BJ (cell line): ENCODE results near the gene HMCN1. TPM values are rescaled to one million over a fixed set of nuclear protein-coding genes. Genes with fewer than 3 reads are reported as not detected.

ENCODE experiments used
- CTCF ChIA-PET: fragments of 350-600 bp; formaldehyde crosslinking; extraction: SDS; loops from one replicate; lab custom pipeline; 2021; ENCODE audit warnings: antibody characterized with exemption, inconsistent platforms; lab: Yijun Ruan, JAX
- POLR2A ChIA-PET: fragments of 300-600 bp; sonication (Branson Sonifier 250); formaldehyde crosslinking; extraction: SDS; loops from one replicate; lab custom pipeline; 2021; ENCODE audit warnings: antibody characterized with exemption; lab: Charles Lee
- DNase-seq: peaks from one replicate; pipeline ENCODE4 v3.0.0-alpha.2; 2011; ENCODE audit warnings: low read depth
- H3K27me3 ChIP-seq: 2 replicates; pipeline ENCODE4 v1.6.0; 2011; ENCODE audit warnings: low read length; ENCODE audit not compliant: control insufficient read depth, insufficient read depth
- H3K36me3 ChIP-seq: 2 replicates; pipeline ENCODE4 v1.5.1; 2011; ENCODE audit warnings: low read length; ENCODE audit not compliant: control insufficient read depth, insufficient read depth
- H3K4me3 ChIP-seq: 2 replicates; pipeline ENCODE4 v1.5.1; 2011; ENCODE audit warnings: low read depth, mild to moderate bottlenecking, control low read depth, low read length
- polyA plus RNA-seq: library from polyadenylated mRNA; depleted of rRNA; stranded (reverse); fragments of >200 nt; gene quantifications from 2 replicates; pipeline ENCODE4 v1.2.3, GENCODE V29; 2011
- TF ChIP-seq, protein P1 (sequence below): IDR thresholded peaks from 2 replicates; pipeline ENCODE4 v1.5.1; 2011; ENCODE audit warnings: low read depth, mild to moderate bottlenecking, control low read depth, inconsistent platforms, low read length, moderate library complexity; ENCODE audit not compliant: insufficient read depth

The HMCN1 gene
- polyA plus RNA-seq, 1 experiment, result 13.3 TPM

DNA sequence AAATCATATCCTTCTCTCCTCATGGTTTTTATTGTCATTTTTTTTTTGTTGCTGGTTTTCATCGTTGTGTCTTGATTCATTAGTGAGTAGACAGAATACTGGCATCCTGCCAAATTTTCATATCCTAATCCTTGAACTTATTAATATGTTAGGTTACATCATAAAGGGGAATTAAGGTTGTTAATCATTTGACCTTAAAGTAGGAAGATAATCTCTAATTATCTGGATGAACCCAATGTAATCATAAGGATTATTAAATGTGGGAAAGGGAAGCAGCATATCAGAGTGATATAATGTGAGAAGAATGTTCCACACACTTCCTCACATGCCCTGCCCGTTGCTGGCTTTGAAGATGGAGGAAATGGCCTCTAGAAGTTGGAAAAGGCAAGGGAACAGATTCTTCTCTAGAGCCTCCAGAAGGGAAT, 299.7 kb downstream of the HMCN1 start:
- TF ChIP-seq, protein P1, sequence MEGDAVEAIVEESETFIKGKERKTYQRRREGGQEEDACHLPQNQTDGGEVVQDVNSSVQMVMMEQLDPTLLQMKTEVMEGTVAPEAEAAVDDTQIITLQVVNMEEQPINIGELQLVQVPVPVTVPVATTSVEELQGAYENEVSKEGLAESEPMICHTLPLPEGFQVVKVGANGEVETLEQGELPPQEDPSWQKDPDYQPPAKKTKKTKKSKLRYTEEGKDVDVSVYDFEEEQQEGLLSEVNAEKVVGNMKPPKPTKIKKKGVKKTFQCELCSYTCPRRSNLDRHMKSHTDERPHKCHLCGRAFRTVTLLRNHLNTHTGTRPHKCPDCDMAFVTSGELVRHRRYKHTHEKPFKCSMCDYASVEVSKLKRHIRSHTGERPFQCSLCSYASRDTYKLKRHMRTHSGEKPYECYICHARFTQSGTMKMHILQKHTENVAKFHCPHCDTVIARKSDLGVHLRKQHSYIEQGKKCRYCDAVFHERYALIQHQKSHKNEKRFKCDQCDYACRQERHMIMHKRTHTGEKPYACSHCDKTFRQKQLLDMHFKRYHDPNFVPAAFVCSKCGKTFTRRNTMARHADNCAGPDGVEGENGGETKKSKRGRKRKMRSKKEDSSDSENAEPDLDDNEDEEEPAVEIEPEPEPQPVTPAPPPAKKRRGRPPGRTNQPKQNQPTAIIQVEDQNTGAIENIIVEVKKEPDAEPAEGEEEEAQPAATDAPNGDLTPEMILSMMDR, result no peak
- DNase-seq, result no peak
- ChIA-PET CTCF (interaction anchor here (0.7 kb wide), 1 partner anchor 406 kb away, joined by 4 read pairs; no protein-coding TSS in a partner anchor), POLR2A (no interaction called here)
- no peak overlapping the region for H3K4me3 ChIP-seq
- H3K27me3 ChIP-seq, result no peaks in the 10 kb centered on the region
- H3K36me3 ChIP-seq, result no peaks in the 10 kb centered on the region

DNA sequence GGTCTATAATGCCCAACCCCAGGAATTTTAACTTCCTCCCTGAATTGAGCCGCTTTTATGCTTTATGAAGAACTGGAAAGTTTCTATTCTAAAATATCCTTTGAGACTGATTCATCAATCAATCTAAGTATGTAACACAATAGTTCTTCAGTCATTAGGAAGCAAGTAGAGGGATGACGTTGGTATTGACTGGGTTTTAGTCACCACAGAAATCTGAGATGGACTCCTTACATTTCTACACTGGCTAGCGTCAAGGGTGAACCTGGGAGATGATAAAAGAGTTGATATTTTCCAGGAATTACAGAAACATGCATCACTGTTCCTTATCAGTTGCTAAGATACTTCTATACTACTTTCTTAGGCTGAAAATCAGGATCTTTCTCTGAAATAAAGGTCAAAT, 308.0 kb downstream of the HMCN1 start:
- TF ChIP-seq, protein P1, result no peak
- H3K36me3 ChIP-seq, result no peaks in the 10 kb centered on the region
- POLR2A ChIA-PET, result no interaction called here
- no peak for DNase-seq
- CTCF ChIA-PET, result no interaction called here
- H3K4me3 ChIP-seq, result no peak overlapping the region
- H3K27me3 ChIP-seq, result no peaks in the 10 kb centered on the region

DNA sequence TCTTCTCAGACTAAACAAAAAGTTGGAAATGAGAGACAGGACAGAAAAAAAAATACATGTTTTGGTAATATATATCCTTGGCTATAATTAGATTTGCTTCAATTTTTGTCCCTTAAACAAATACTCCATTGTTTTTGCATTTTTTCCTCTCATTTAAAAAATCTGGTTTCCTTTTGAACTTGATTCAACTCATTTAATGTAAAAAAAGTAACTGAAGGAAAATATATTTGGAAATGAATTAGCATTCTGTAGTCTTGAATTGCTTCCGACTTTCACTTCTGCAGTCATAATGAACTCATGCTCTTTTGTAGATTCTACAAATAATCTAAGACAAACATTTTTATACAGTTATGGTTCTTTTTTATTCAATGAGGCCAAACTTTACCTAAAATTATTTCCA, 309.1 kb downstream of the HMCN1 start:
- CTCF ChIA-PET, result no interaction called here
- no peak overlapping the region for H3K4me3 ChIP-seq
- TF ChIP-seq, protein P1, result no peak
- POLR2A ChIA-PET, result no interaction called here
- no peaks in the 10 kb centered on the region for H3K36me3 ChIP-seq
- no peaks in the 10 kb centered on the region for H3K27me3 ChIP-seq
- DNase-seq, result no peak

DNA sequence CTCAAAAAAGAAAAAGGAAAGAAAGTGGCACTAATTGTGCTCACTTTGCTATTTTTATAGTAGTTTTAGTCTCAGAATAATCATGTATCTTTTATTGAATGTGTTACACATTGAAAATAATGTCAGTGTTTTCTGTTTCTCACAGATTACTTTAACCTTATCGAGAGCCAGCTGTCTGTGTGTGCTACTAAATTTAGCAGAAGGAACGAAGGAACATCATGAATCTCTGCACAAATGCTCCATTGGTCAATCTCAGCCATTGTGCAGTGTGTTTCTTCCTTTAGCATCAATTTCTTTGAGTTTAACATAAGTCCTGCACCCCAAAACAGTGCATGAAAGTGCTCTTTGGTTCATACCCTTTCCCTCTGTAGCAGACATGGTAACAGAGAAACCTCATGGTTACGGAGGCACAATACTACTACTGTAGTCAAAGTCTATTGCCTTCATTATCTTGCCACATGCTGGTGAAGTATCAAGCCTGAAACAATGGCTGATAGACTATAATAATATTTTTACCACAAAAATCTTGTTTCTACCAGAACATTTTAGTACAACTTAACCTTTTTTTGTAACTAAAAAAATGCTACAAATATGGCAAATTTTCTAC, 310.0 kb downstream of the HMCN1 start:
- ChIA-PET CTCF (interaction anchor here (0.6 kb wide), 1 partner anchor 15 kb away, joined by 4 read pairs; no protein-coding TSS in a partner anchor), POLR2A (no interaction called here)
- H3K27me3 ChIP-seq, result no peaks in the 10 kb centered on the region
- no peaks in the 10 kb centered on the region for H3K36me3 ChIP-seq
- H3K4me3 ChIP-seq, result no peak overlapping the region
- TF ChIP-seq, protein P1, result no peak
- DNase-seq, result no peak

DNA sequence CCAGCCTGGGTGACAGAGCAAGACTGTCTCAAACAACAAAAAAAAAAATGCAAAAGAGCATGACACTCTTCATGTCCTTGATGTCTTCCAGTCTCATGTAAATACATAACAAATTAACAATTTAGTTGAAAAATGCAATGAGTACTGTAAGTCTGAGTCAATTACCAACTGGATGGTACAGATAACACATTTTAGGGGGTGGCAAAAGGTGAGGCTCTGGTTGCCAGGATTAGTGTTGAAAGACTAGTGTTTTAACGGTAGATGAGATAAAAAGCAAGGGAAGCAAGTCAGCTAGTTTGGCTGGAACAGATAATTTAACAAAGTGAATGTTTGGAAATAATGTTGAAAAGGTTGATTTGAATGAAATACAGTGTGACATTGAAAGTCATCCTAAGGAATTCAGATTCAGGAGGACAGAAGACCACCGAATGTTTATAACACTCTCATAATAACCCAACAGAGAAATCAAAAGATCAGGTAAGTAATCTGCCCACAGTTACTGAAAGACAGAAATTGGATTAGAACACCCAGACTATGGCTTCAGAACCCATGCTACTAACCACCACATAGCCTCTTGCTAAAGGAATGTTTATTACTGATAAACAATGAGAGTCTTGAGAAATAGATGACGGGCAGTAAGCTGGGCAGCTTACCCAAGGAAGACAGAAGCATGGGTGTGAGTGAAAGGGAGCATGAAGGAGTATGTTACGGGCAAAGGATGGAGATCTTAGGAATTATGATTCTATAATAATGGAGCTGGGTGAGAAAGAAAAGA, 312.4 kb downstream of the HMCN1 start:
- DNase-seq, result no peak
- TF ChIP-seq, protein P1, result no peak
- CTCF ChIA-PET, result no interaction called here
- no peak overlapping the region for H3K4me3 ChIP-seq
- no peaks in the 10 kb centered on the region for H3K36me3 ChIP-seq
- POLR2A ChIA-PET, result no interaction called here
- no peaks in the 10 kb centered on the region for H3K27me3 ChIP-seq
